ENCODE measurements around the gene ATP6V1G3. TPM values are rescaled to one million over a fixed set of nuclear protein-coding genes. Genes with fewer than 3 reads are reported as not detected.

The ATP6V1G3 gene
- total and polyA plus RNA-seq, 2 of the 4 experiments (the other 2 are of a cell fraction): not detected

DNA sequence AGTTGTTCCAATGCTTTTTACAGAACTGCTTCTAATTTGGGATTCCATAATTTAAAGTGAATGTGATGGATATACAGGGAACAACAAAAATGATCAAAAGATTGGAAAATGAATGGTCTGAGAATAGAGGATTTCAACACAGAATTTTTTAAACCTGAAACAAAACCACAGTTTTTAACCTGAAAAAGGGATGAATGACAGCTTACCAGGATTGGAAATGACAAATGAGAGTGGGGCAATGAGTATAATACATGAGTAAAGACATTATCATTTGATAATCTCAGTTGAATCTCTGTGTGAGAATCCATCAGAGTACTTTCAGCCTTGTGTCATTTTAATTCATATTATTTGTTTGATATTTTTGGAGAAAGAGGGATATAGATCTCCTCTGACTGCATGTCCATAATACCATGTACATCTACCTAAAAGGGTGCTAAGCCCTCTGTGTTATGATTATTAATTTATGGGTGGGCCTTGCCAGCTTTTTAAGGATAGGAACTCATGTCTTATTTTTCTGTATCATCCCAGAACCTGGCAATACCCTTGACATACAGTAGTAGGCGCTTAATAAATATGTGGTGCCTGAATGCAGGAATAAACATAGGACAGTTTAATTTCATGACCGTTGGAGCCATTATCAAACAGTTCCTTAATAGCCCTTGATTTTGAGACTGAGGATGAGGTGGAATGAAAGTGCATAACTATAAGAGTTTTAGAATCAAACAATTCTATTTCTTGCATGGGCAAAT lies 12.4 kb upstream of the ATP6V1G3 start:
- Histone ChIP-seq H3K56ac (ENCODE audit: extremely low read depth, insufficient read depth, low read length) (no peak overlapping the region), H3K9me1 (ENCODE audit: insufficient read depth, low read length) (no peaks in the 10 kb centered on the region), H3K14ac (replicated peaks; ENCODE audit: low read depth, low read length) (no peak overlapping the region), H2AK9ac (replicated peaks; ENCODE audit: low read depth, low read length, poor library complexity) (no peak overlapping the region), H3K4ac (ENCODE audit: low read depth, low read length) (no peak overlapping the region), H3K36me3 (ENCODE audit: control insufficient read depth, insufficient read depth, low read length) (no peaks in the 10 kb centered on the region), H3K27me3 (ENCODE audit: control insufficient read depth, insufficient read depth, low read length) (no peaks in the 10 kb centered on the region), H4K91ac (ENCODE audit: insufficient read depth, low read depth, low read length) (no peak overlapping the region), H3K9me3 (ENCODE audit: control insufficient read depth, insufficient read depth, low read length) (no peaks in the 10 kb centered on the region), H2AK5ac (ENCODE audit: low read depth, low read length) (no peak overlapping the region), H4K8ac (ENCODE audit: low read depth in 2 of 2, low read length in 2 of 2) (no peak overlapping the region), H2BK120ac (ENCODE audit: low read depth, low read length) (no peak overlapping the region), H3K4me2 (ENCODE audit: low read depth, low read length) (no peak overlapping the region), H3K79me1 (ENCODE audit: low read depth in 1 of 2, low read length in 2 of 2) (no peaks in the 10 kb centered on the region), H3K4me1 (ENCODE audit: control insufficient read depth, insufficient read depth, low read length) (no peaks in the 10 kb centered on the region), H3K23ac (ENCODE audit: low read depth, low read length) (no peak overlapping the region), H2AFZ (replicated peaks; ENCODE audit: low read length, poor library complexity) (no peak overlapping the region), H3K4me3 (ENCODE audit: insufficient read depth, low read depth, low read length) (no peak overlapping the region), H3K18ac (ENCODE audit: low read depth, low read length) (no peak overlapping the region), H2BK20ac (ENCODE audit: low read depth, low read length) (no peak overlapping the region), H3K27ac (ENCODE audit: insufficient read depth, low read length) (no peak overlapping the region), H4K20me1 (ENCODE audit: insufficient read depth, low read length) (no peaks in the 10 kb centered on the region), H2BK5ac (ENCODE audit: low read depth, low read length, poor library complexity, severe bottlenecking) (no peak overlapping the region), H2BK15ac (ENCODE audit: low read depth, low read length) (no peak overlapping the region), H3K9ac (ENCODE audit: low read depth, low read length) (no peak overlapping the region), H4K5ac (ENCODE audit: low read depth, low read length) (no peak overlapping the region)
- ATAC-seq (ENCODE audit: low read depth): no peak
- no peak for DNase-seq
- ChIA-PET CTCF (no interaction called here), POLR2A (ENCODE audit: unreplicated experiment) (no interaction called here)
- dilution Hi-C loops (cut with HindIII; ENCODE audit: low sequenced_read_pairs, unreplicated experiment): no loop called here
- in situ Hi-C loops (cut with MboI; ENCODE audit: low sequenced_read_pairs): no loop called here
- intact Hi-C loops (cut with micrococcal nuclease): no loop called here
- no TSS peak for BruUV-seq (replicated peaks)
- TF ChIP-seq BHLHE40 (IDR thresholded peaks at IDR 0.05; ENCODE audit: low read depth, low read length) (no peak), CHD1 (IDR thresholded peaks at IDR 0.05; ENCODE audit: low read depth, low read length) (no peak), MXI1 (IDR thresholded peaks at IDR 0.05; ENCODE audit: borderline replicate concordance, low read depth, low read length) (no peak), FOS (IDR thresholded peaks at IDR 0.05; ENCODE audit: low read depth, low read length) (no peak)
- TF ChIP-seq, protein P1, sequence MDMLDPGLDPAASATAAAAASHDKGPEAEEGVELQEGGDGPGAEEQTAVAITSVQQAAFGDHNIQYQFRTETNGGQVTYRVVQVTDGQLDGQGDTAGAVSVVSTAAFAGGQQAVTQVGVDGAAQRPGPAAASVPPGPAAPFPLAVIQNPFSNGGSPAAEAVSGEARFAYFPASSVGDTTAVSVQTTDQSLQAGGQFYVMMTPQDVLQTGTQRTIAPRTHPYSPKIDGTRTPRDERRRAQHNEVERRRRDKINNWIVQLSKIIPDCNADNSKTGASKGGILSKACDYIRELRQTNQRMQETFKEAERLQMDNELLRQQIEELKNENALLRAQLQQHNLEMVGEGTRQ (IDR thresholded peaks at IDR 0.05; ENCODE audit: low read depth, low read length): no peak
- no CpG with 5 or more reads among the region's 2 CpGs for WGBS, 2 experiments (ENCODE audit: extremely low coverage in 2 of 2, insufficient read length in 1 of 2)

Data from IMR-90 (cell line).